Measurements from ENCODE around the gene DESI1. TPM values are rescaled to one million over a fixed set of nuclear protein-coding genes. Genes with fewer than 3 reads are reported as not detected.

The DESI1 gene
- polyA plus RNA-seq, 1 of the 3 experiments (the other 2 are of a cell fraction): 8.2 TPM

GRCh38 chr22:41578818-41579217, 42.0 kb downstream of the DESI1 start:
- Histone ChIP-seq H3K4me3 (ENCODE audit: low read depth in 2 of 2, low read length in 1 of 2) (no peak overlapping the region), H3K27me3 (ENCODE audit: insufficient read depth) (no peaks in the 10 kb centered on the region), H3K9me3 (no peaks in the 10 kb centered on the region), H3K27ac (ENCODE audit: low read depth in 2 of 2, low read length in 1 of 2) (no peak overlapping the region), H3K9ac (no peak overlapping the region), H3K79me2 (ENCODE audit: insufficient read depth) (no peaks in the 10 kb centered on the region), H3F3A (replicated peaks; ENCODE audit: insufficient read depth) (no peaks in the 10 kb centered on the region), H2AFZ (ENCODE audit: low read depth) (no peak overlapping the region), H3K4me1 (ENCODE audit: control insufficient read depth in 1 of 2, insufficient read depth in 2 of 2, low read depth in 1 of 2, low read length in 1 of 2) (no peaks in the 10 kb centered on the region; a peak in 1 of 4 replicates), H3K4me2 (no peak overlapping the region), H3K9me2 (no peaks in the 10 kb centered on the region), H4K20me1 (ENCODE audit: insufficient read depth) (no peaks in the 10 kb centered on the region), H3K36me3 (replicated peaks in 1 of 2; ENCODE audit: control insufficient read depth in 1 of 2, insufficient read depth in 2 of 2, low read length in 1 of 2) (no peaks in the 10 kb centered on the region)
- ChIA-PET POLR2A (no interaction called here), CTCF (no interaction called here)
- TF ChIP-seq NRF1 (IDR thresholded peaks at IDR 0.05; ENCODE audit: low read depth, low read length) (no peak), RAD21 (IDR thresholded peaks at IDR 0.05; ENCODE audit: low read length) (no peak), GABPA (IDR thresholded peaks at IDR 0.05; ENCODE audit: low read depth) (no peak), TAF1 (IDR thresholded peaks at IDR 0.05; ENCODE audit: borderline replicate concordance, low read depth, low read length) (no peak), FOXJ3 (CRISPR knock-in tag; IDR thresholded peaks at IDR 0.05) (no peak), MXI1 (IDR thresholded peaks at IDR 0.05; ENCODE audit: low read depth, low read length) (no peak), SMC3 (IDR thresholded peaks at IDR 0.05; ENCODE audit: low read depth, low read length) (no peak), RCOR1 (IDR thresholded peaks at IDR 0.05; ENCODE audit: low read length) (no peak), EZH2phosphoT487 (IDR thresholded peaks at IDR 0.05; ENCODE audit: borderline replicate concordance, low read depth) (no peak), POLR2AphosphoS5 (IDR thresholded peaks at IDR 0.05; ENCODE audit: low read depth, low read length) (no peak)
- TF ChIP-seq, protein P1, sequence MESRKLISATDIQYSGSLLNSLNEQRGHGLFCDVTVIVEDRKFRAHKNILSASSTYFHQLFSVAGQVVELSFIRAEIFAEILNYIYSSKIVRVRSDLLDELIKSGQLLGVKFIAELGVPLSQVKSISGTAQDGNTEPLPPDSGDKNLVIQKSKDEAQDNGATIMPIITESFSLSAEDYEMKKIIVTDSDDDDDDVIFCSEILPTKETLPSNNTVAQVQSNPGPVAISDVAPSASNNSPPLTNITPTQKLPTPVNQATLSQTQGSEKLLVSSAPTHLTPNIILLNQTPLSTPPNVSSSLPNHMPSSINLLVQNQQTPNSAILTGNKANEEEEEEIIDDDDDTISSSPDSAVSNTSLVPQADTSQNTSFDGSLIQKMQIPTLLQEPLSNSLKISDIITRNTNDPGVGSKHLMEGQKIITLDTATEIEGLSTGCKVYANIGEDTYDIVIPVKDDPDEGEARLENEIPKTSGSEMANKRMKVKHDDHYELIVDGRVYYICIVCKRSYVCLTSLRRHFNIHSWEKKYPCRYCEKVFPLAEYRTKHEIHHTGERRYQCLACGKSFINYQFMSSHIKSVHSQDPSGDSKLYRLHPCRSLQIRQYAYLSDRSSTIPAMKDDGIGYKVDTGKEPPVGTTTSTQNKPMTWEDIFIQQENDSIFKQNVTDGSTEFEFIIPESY (IDR thresholded peaks at IDR 0.05; ENCODE audit: borderline replicate concordance, low read depth): no peak
- TF ChIP-seq, protein P2, sequence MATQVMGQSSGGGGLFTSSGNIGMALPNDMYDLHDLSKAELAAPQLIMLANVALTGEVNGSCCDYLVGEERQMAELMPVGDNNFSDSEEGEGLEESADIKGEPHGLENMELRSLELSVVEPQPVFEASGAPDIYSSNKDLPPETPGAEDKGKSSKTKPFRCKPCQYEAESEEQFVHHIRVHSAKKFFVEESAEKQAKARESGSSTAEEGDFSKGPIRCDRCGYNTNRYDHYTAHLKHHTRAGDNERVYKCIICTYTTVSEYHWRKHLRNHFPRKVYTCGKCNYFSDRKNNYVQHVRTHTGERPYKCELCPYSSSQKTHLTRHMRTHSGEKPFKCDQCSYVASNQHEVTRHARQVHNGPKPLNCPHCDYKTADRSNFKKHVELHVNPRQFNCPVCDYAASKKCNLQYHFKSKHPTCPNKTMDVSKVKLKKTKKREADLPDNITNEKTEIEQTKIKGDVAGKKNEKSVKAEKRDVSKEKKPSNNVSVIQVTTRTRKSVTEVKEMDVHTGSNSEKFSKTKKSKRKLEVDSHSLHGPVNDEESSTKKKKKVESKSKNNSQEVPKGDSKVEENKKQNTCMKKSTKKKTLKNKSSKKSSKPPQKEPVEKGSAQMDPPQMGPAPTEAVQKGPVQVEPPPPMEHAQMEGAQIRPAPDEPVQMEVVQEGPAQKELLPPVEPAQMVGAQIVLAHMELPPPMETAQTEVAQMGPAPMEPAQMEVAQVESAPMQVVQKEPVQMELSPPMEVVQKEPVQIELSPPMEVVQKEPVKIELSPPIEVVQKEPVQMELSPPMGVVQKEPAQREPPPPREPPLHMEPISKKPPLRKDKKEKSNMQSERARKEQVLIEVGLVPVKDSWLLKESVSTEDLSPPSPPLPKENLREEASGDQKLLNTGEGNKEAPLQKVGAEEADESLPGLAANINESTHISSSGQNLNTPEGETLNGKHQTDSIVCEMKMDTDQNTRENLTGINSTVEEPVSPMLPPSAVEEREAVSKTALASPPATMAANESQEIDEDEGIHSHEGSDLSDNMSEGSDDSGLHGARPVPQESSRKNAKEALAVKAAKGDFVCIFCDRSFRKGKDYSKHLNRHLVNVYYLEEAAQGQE (IDR thresholded peaks at IDR 0.05; ENCODE audit: low read depth, low read length): no peak
- DNase-seq: no peak
- 100% methylated on average over 3 of the region's 9 CpGs for WGBS (ENCODE audit: low lambda C conversion rate)

DNA sequence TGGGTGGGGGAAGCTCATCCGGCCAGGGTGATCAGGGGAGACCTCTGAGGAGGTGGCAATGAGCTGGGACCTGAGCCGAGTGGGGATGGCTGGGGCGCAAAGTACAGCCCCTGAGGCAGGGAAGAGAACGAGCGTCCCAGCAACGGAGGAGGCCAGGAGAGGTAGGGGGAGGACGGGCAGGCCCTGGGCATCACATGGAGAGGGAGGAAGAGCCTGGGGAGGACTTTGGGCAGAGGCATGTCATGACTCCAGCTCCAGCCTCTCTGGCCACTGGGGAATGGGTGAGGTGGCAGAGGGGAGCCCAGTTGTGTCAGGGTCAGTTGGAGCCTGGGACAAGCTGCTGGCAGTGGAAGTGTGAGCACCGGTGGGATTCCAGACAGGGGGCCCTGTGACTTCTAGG, 42.7 kb downstream of the DESI1 start:
- H2AFZ ChIP-seq (ENCODE audit: low read depth): no peak overlapping the region
- H4K20me1 ChIP-seq (ENCODE audit: insufficient read depth): no peaks in the 10 kb centered on the region
- WGBS (ENCODE audit: low lambda C conversion rate): 94% methylated on average over 4 of the region's 8 CpGs
- no peaks in the 10 kb centered on the region for H3K9me2 ChIP-seq
- DNase-seq: no peak
- CTCF ChIA-PET: interaction anchor here (1.3 kb wide), 1 partner anchor 16 kb away, joined by 3 read pairs; no protein-coding TSS in a partner anchor
- no peak overlapping the region for H3K27ac ChIP-seq (ENCODE audit: low read depth in 2 of 2, low read length in 1 of 2)
- no peaks in the 10 kb centered on the region; a peak in 1 of 4 replicates for H3K4me1 ChIP-seq (ENCODE audit: control insufficient read depth in 1 of 2, insufficient read depth in 2 of 2, low read depth in 1 of 2, low read length in 1 of 2)
- no peaks in the 10 kb centered on the region for H3K36me3 ChIP-seq (replicated peaks in 1 of 2; ENCODE audit: control insufficient read depth in 1 of 2, insufficient read depth in 2 of 2, low read length in 1 of 2)
- no peaks in the 10 kb centered on the region for H3K27me3 ChIP-seq (ENCODE audit: insufficient read depth)
- H3K4me3 ChIP-seq (ENCODE audit: low read depth in 2 of 2, low read length in 1 of 2): no peak overlapping the region
- no peaks in the 10 kb centered on the region for H3K9me3 ChIP-seq
- POLR2A ChIA-PET: no interaction called here
- no peak overlapping the region for H3K9ac ChIP-seq
- no peaks in the 10 kb centered on the region for H3F3A ChIP-seq (replicated peaks; ENCODE audit: insufficient read depth)
- no peaks in the 10 kb centered on the region for H3K79me2 ChIP-seq (ENCODE audit: insufficient read depth)
- no peak overlapping the region for H3K4me2 ChIP-seq
- TF ChIP-seq TEAD4 (IDR thresholded peaks at IDR 0.05; ENCODE audit: borderline replicate concordance, insufficient read depth) (no peak), TAF1 (IDR thresholded peaks at IDR 0.05; ENCODE audit: borderline replicate concordance, low read depth, low read length) (no peak), POLR2AphosphoS5 (IDR thresholded peaks at IDR 0.05; ENCODE audit: low read depth, low read length) (no peak), EZH2phosphoT487 (IDR thresholded peaks at IDR 0.05; ENCODE audit: borderline replicate concordance, low read depth) (no peak), RXRA (IDR thresholded peaks at IDR 0.05; ENCODE audit: borderline replicate concordance, low read depth) (no peak), FOXJ3 (CRISPR knock-in tag; IDR thresholded peaks at IDR 0.05) (no peak), RFX5 (IDR thresholded peaks at IDR 0.05; ENCODE audit: low read length) (no peak), CHD2 (IDR thresholded peaks at IDR 0.05; ENCODE audit: low read length, partially characterized antibody) (no peak)
- TF ChIP-seq, protein P2 (IDR thresholded peaks at IDR 0.05; ENCODE audit: low read depth, low read length): no peak
